ENCODE measurements around the gene ZBED3.
"Not testable (repeated sequence)": the region's sequence is repeated elsewhere in the genome, so short reads cannot be mapped to it uniquely, and the experiment has no call there.

The ZBED3 gene

GRCh38 chr5:77083088-77083487 is 4.0 kb downstream of the ZBED3 start:
- Histone ChIP-seq H3K4me3 (ENCODE audit: low read length) (no peak overlapping the region), H3K56ac (ENCODE audit: low read length) (no peak overlapping the region), H3K4ac (ENCODE audit: low read depth, low read length) (no peak overlapping the region), H2BK15ac (replicated peaks; ENCODE audit: low read depth) (no peak overlapping the region), H3K9ac (ENCODE audit: low read length) (no peak overlapping the region), H3K27ac (ENCODE audit: low read depth, low read length) (no peak overlapping the region), H2BK120ac (ENCODE audit: low read depth, low read length) (no peak overlapping the region), H3K36me3 (ENCODE audit: control insufficient read depth, insufficient read depth, low read length) (no peaks in the 10 kb centered on the region), H3K27me3 (ENCODE audit: insufficient read depth, low read length, poor library complexity) (no peaks in the 10 kb centered on the region), H3K79me1 (ENCODE audit: low read length) (peaks cover 1% of the 10 kb centered on the region), H3K4me2 (ENCODE audit: low read length) (no peak overlapping the region), H2BK5ac (ENCODE audit: low read length) (no peak overlapping the region), H3K4me1 (ENCODE audit: control insufficient read depth, low read depth, low read length) (peaks cover 5% of the 10 kb centered on the region), H4K8ac (ENCODE audit: low read depth, low read length) (no peak overlapping the region), H4K5ac (ENCODE audit: low read length) (no peak overlapping the region), H2AK5ac (ENCODE audit: low read length) (no peak overlapping the region), H3K18ac (ENCODE audit: low read length) (no peak overlapping the region), H3K79me2 (ENCODE audit: control insufficient read depth, insufficient read depth, low read length) (no peaks in the 10 kb centered on the region), H3K23ac (ENCODE audit: low read length) (no peak overlapping the region)
- WGBS (ENCODE audit: extremely low coverage, insufficient coverage, low lambda C conversion rate): no CpG with 5 or more reads among the region's 6 CpGs
- no peak for DNase-seq

DNA sequence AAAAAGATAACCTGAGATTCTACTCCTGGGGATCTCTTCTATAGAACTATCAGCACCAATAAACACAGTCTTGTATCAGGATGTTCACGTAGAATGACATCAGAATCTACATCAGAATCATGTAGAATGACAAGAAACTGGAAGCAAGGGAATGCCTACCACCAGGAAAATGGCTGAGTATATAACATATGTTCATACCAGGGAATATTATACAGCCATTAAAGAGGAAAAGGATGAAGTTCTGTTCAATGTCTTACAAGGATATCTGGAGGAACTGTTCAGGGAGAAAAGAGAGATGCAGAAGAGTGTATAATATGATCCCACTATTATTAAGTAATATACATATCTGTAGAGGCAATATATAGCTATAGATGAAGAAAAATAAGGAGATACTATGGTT is 4.8 kb downstream of the ZBED3 start:
- no peak overlapping the region for H2AK5ac ChIP-seq (ENCODE audit: low read length)
- no peak overlapping the region for H3K23ac ChIP-seq (ENCODE audit: low read length)
- no peaks in the 10 kb centered on the region for H3K36me3 ChIP-seq (ENCODE audit: control insufficient read depth, insufficient read depth, low read length)
- DNase-seq: no peak
- H4K8ac ChIP-seq (ENCODE audit: low read depth, low read length): no peak overlapping the region
- no peaks in the 10 kb centered on the region for H3K79me1 ChIP-seq (ENCODE audit: low read length)
- H3K27me3 ChIP-seq (ENCODE audit: insufficient read depth, low read length, poor library complexity): no peaks in the 10 kb centered on the region
- no peak overlapping the region for H3K56ac ChIP-seq (ENCODE audit: low read length)
- no peak overlapping the region for H2BK5ac ChIP-seq (ENCODE audit: low read length)
- no peak overlapping the region for H3K4me2 ChIP-seq (ENCODE audit: low read length)
- no peak overlapping the region for H2BK120ac ChIP-seq (ENCODE audit: low read depth, low read length)
- no peak overlapping the region for H3K9ac ChIP-seq (ENCODE audit: low read length)
- no peaks in the 10 kb centered on the region for H3K79me2 ChIP-seq (ENCODE audit: control insufficient read depth, insufficient read depth, low read length)
- H3K4ac ChIP-seq (ENCODE audit: low read depth, low read length): no peak overlapping the region
- no peak overlapping the region for H3K4me3 ChIP-seq (ENCODE audit: low read length)
- H3K27ac ChIP-seq (ENCODE audit: low read depth, low read length): no peak overlapping the region
- no CpG with 5 or more reads among the region's 1 CpG for WGBS (ENCODE audit: extremely low coverage, insufficient coverage, low lambda C conversion rate)
- no peak overlapping the region for H3K18ac ChIP-seq (ENCODE audit: low read length)
- H3K4me1 ChIP-seq (ENCODE audit: control insufficient read depth, low read depth, low read length): no peaks in the 10 kb centered on the region
- no peak overlapping the region for H2BK15ac ChIP-seq (replicated peaks; ENCODE audit: low read depth)
- H4K5ac ChIP-seq (ENCODE audit: low read length): no peak overlapping the region

GRCh38 chr5:77080905-77081304 is 6.2 kb downstream of the ZBED3 start:
- Histone ChIP-seq H3K56ac (ENCODE audit: low read length) (no peak overlapping the region), H3K4ac (ENCODE audit: low read depth, low read length) (no peak overlapping the region), H3K9ac (ENCODE audit: low read length) (no peak overlapping the region), H4K8ac (ENCODE audit: low read depth, low read length) (no peak overlapping the region), H3K36me3 (ENCODE audit: control insufficient read depth, insufficient read depth, low read length) (no peaks in the 10 kb centered on the region), H3K4me1 (ENCODE audit: control insufficient read depth, low read depth, low read length) (no peaks in the 10 kb centered on the region), H4K5ac (ENCODE audit: low read length) (no peak overlapping the region), H3K27ac (ENCODE audit: low read depth, low read length) (no peak overlapping the region), H3K4me3 (ENCODE audit: low read length) (no peak overlapping the region), H2BK5ac (ENCODE audit: low read length) (no peak overlapping the region), H3K4me2 (ENCODE audit: low read length) (no peak overlapping the region), H2BK15ac (replicated peaks; ENCODE audit: low read depth) (no peak overlapping the region), H2AK5ac (ENCODE audit: low read length) (no peak overlapping the region), H3K23ac (ENCODE audit: low read length) (no peak overlapping the region), H3K79me2 (ENCODE audit: control insufficient read depth, insufficient read depth, low read length) (no peaks in the 10 kb centered on the region), H2BK120ac (ENCODE audit: low read depth, low read length) (no peak overlapping the region), H3K79me1 (ENCODE audit: low read length) (no peaks in the 10 kb centered on the region), H3K27me3 (ENCODE audit: insufficient read depth, low read length, poor library complexity) (no peaks in the 10 kb centered on the region), H3K18ac (ENCODE audit: low read length) (no peak overlapping the region)
- no peak for DNase-seq
- no CpG with 5 or more reads among the region's 5 CpGs for WGBS (ENCODE audit: extremely low coverage, insufficient coverage, low lambda C conversion rate)

DNA sequence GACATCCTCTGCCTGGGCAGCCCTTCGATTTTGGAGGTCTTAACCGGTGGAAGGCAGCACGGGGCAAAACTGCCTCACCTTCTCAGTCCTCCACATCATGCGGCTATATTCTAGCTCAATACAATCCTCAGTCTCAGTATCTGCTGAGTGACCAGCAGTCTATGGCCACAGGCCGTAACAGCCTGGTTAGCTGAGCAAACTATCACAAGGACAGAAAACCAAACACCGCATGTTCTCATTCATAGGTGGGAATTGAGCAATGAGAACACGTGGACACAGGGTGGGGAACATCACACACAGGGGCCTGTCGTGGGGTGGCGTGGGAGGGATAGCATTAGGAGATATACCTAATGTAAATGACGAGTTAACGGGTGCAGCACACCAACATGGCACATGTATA is 6.6 kb downstream of the ZBED3 start:
- H3K23ac ChIP-seq (ENCODE audit: low read length); H2BK120ac ChIP-seq (ENCODE audit: low read depth, low read length); H3K27me3 ChIP-seq (ENCODE audit: insufficient read depth, low read length, poor library complexity); DNase-seq; H3K4ac ChIP-seq (ENCODE audit: low read depth, low read length); H3K4me3 ChIP-seq (ENCODE audit: low read length); H3K4me1 ChIP-seq (ENCODE audit: control insufficient read depth, low read depth, low read length); H3K36me3 ChIP-seq (ENCODE audit: control insufficient read depth, insufficient read depth, low read length); H2BK5ac ChIP-seq (ENCODE audit: low read length); H2BK15ac ChIP-seq (replicated peaks; ENCODE audit: low read depth); H3K4me2 ChIP-seq (ENCODE audit: low read length); H3K18ac ChIP-seq (ENCODE audit: low read length); H3K79me2 ChIP-seq (ENCODE audit: control insufficient read depth, insufficient read depth, low read length); H3K9ac ChIP-seq (ENCODE audit: low read length); H4K5ac ChIP-seq (ENCODE audit: low read length); H3K27ac ChIP-seq (ENCODE audit: low read depth, low read length); H3K79me1 ChIP-seq (ENCODE audit: low read length); H2AK5ac ChIP-seq (ENCODE audit: low read length); H4K8ac ChIP-seq (ENCODE audit: low read depth, low read length); H3K56ac ChIP-seq (ENCODE audit: low read length): not testable (repeated sequence)
- no CpG with 5 or more reads among the region's 11 CpGs for WGBS (ENCODE audit: extremely low coverage, insufficient coverage, low lambda C conversion rate)

DNA sequence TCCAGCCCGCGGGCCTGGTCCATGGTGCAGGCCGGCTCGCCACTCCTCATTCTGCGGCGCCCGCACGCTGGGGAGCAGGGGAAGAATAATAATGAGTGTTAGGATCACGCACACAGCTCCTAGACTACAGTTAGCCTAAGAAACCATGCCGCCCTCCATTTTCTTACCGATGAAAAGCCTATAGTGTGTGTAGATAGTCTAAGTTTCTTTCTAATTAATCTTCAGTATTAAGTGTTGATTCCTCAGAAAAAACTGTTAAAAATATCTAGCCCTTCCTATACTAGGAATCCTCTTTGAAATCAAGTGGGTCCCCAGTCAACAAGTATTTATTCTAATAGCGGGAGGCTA is 9.3 kb downstream of the ZBED3 start:
- Histone ChIP-seq H3K56ac (ENCODE audit: low read length) (peak overlapping the region; percentile 35), H3K4me2 (ENCODE audit: low read length) (peak overlapping the region; percentile 28), H3K27me3 (ENCODE audit: insufficient read depth, low read length, poor library complexity) (no peaks in the 10 kb centered on the region), H3K4me3 (ENCODE audit: low read length) (no peak overlapping the region), H3K36me3 (ENCODE audit: control insufficient read depth, insufficient read depth, low read length) (no peaks in the 10 kb centered on the region), H3K79me1 (ENCODE audit: low read length) (no peaks in the 10 kb centered on the region), H3K4me1 (ENCODE audit: control insufficient read depth, low read depth, low read length) (no peaks in the 10 kb centered on the region), H3K4ac (ENCODE audit: low read depth, low read length) (no peak overlapping the region), H2BK15ac (replicated peaks; ENCODE audit: low read depth) (no peak overlapping the region), H2AK5ac (ENCODE audit: low read length) (no peak overlapping the region), H3K18ac (ENCODE audit: low read length) (no peak overlapping the region), H3K9ac (ENCODE audit: low read length) (peak overlapping the region; percentile 51), H3K27ac (ENCODE audit: low read depth, low read length) (no peak overlapping the region), H3K23ac (ENCODE audit: low read length) (no peak overlapping the region), H4K8ac (ENCODE audit: low read depth, low read length) (no peak overlapping the region), H2BK5ac (ENCODE audit: low read length) (no peak overlapping the region), H2BK120ac (ENCODE audit: low read depth, low read length) (no peak overlapping the region), H4K5ac (ENCODE audit: low read length) (no peak overlapping the region), H3K79me2 (ENCODE audit: control insufficient read depth, insufficient read depth, low read length) (no peaks in the 10 kb centered on the region)
- no peak for DNase-seq
- WGBS (ENCODE audit: extremely low coverage, insufficient coverage, low lambda C conversion rate): no CpG with 5 or more reads among the region's 12 CpGs

DNA sequence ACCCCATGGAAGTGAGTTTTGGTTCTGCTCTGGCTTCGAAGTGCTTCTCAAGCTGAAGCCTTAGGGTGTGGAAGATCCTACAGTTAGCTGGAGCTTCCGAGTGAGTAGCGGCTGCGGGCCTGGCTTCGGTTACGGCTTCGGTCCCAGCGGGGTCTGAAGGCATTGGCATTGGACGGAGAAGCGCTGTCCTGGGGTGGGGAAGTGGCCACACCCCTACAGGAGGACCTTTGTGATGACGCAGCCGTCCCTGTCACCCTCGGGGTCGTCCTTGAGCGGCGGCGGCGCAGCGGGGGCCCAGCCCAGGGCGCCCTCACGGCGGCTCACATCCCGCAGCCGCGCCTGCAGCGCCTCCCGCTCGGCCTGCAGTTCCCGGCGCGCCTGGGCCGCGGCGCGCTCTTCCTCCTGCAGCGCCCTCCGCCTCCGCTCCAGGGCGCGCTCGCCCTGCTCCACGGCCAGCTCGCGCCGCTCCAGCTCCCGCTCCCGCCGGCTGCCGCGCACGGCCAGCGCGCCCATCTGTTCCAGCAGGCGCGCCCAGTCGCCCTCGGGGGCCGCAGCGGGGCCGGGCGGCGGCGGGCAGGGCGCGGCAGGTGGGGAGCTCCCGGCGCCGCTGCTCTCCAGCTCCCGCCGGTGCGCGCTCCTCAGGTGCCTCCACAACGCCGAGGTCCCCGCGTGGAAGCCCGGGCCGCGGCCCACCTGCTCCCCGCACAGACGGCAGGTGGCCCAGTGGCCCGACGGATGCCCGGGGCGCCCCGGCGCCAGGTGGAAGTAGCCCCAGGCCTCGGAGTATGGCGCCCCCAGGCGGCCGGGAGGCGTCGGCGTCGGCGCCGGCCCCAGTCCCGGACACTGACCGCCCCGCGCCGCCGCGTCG is 9.9 kb downstream of the ZBED3 start:
- Histone ChIP-seq H3K4me2 (ENCODE audit: low read length) (peak overlapping the region; percentile 72), H3K9ac (ENCODE audit: low read length) (peak overlapping the region; percentile 65), H3K79me2 (ENCODE audit: control insufficient read depth, insufficient read depth, low read length) (no peaks in the 10 kb centered on the region), H3K4ac (ENCODE audit: low read depth, low read length) (no peak overlapping the region), H2BK120ac (ENCODE audit: low read depth, low read length) (no peak overlapping the region), H3K4me3 (ENCODE audit: low read length) (peak overlapping the region; percentile 31), H3K27ac (ENCODE audit: low read depth, low read length) (no peak overlapping the region), H3K56ac (ENCODE audit: low read length) (peak overlapping the region; percentile 85), H3K79me1 (ENCODE audit: low read length) (no peaks in the 10 kb centered on the region), H3K27me3 (ENCODE audit: insufficient read depth, low read length, poor library complexity) (no peaks in the 10 kb centered on the region), H2BK15ac (replicated peaks; ENCODE audit: low read depth) (no peak overlapping the region), H3K18ac (ENCODE audit: low read length) (no peak overlapping the region), H3K36me3 (ENCODE audit: control insufficient read depth, insufficient read depth, low read length) (no peaks in the 10 kb centered on the region), H3K4me1 (ENCODE audit: control insufficient read depth, low read depth, low read length) (no peaks in the 10 kb centered on the region), H4K8ac (ENCODE audit: low read depth, low read length) (no peak overlapping the region), H3K23ac (ENCODE audit: low read length) (peak overlapping the region; percentile 86), H2BK5ac (ENCODE audit: low read length) (no peak overlapping the region), H4K5ac (ENCODE audit: low read length) (no peak overlapping the region), H2AK5ac (ENCODE audit: low read length) (no peak overlapping the region)
- WGBS (ENCODE audit: extremely low coverage, insufficient coverage, low lambda C conversion rate): no CpG with 5 or more reads among the region's 105 CpGs
- peak; percentile 77 for DNase-seq
